GM12864 (cell line): ENCODE data around the gene ICAM1.

Source experiments
- DNase-seq: peaks from one replicate; pipeline ENCODE4 v3.0.0-alpha.2; 2011; ENCODE audit warnings: low read depth
- H3K4me3 ChIP-seq: 2 replicates; pipeline ENCODE4 v1.5.1; 2011; ENCODE audit warnings: mild to moderate bottlenecking, low read depth, low read length, control low read depth
- CTCF ChIP-seq: IDR thresholded peaks from 2 replicates; pipeline ENCODE4 v1.5.1; 2011; ENCODE audit warnings: low read depth, mild to moderate bottlenecking, moderate library complexity, low read length, control low read depth, inconsistent platforms; ENCODE audit errors: missing control alignments

ICAM1 gene

GRCh38 chr19:10291554-10292205, 20.8 kb downstream of the ICAM1 start:
- DNase-seq = no peak
- no peak for TF ChIP-seq CTCF
- H3K4me3 ChIP-seq = peak overlapping the region; percentile 55

GRCh38 chr19:10292206-10292788, 21.4 kb downstream of the ICAM1 start:
- no peak for TF ChIP-seq CTCF
- H3K4me3 ChIP-seq = peak overlapping the region; percentile 55
- DNase-seq = peak; percentile 53

GRCh38 chr19:10292789-10293636, 22.1 kb downstream of the ICAM1 start:
- H3K4me3 ChIP-seq = peak overlapping the region; percentile 31
- no peak for TF ChIP-seq CTCF
- no peak for DNase-seq

- no peak overlapping the region for H3K4me3 ChIP-seq
- TF ChIP-seq CTCF = no peak
- no peak for DNase-seq
These were observed 22.9 kb downstream of the ICAM1 start for GRCh38 chr19:10293637-10294367.

GRCh38 chr19:10294368-10294697, 23.4 kb downstream of the ICAM1 start:
- H3K4me3 ChIP-seq = no peak overlapping the region
- TF ChIP-seq CTCF = no peak
- DNase-seq = no peak

GRCh38 chr19:10295305-10295846, 24.5 kb downstream of the ICAM1 start:
- H3K4me3 ChIP-seq = peak overlapping the region; percentile 57
- no peak for TF ChIP-seq CTCF
- no peak for DNase-seq
